ENCODE measurements around the gene PPP2R2D.

DNA sequence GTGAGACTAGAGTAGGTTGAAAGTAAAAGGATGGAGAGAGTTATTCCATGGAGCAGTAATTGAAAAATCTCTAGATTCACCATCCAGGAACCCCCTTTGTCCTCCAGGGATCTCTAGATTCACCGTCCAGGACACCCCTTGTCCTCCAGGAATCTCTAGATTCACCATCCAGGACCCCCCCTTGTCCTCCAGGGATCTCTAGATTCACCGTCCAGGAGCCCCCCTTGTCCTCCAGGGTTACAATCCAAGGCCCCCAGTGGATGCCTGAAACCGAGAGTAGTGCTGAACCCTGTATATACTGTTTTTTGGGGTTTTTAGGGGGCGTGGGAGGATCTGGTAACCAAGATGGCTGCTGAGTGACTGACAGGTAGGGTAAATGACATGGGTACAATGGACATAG lies 38.3 kb upstream of the PPP2R2D start:
- no peak for TF ChIP-seq POLR2A (IDR thresholded peaks at IDR 0.05; ENCODE audit: low read length)
- no peak for TF ChIP-seq GATA1 (IDR thresholded peaks at IDR 0.05; ENCODE audit: low read depth, low read length)
